HepG2 (cell line): ENCODE data around the gene ZNF620. TPM values are rescaled to one million over a fixed set of nuclear protein-coding genes. Genes with fewer than 3 reads are reported as not detected.

Source experiments
- ARID3A ChIP-seq: IDR thresholded peaks from 2 replicates; pipeline ENCODE4 v1.6.1; 2012; ENCODE audit warnings: low read depth, low read length, improper control_type of control experiment
- BCL6 ChIP-seq: IDR thresholded peaks from 2 replicates; pipeline ENCODE4 v1.6.1; 2016; ENCODE audit warnings: missing genetic modification reagents, missing compliant biosample characterization
- ELF3 ChIP-seq: IDR thresholded peaks from 2 replicates; pipeline ENCODE4 v1.6.1; 2016; ENCODE audit warnings: missing genetic modification reagents, missing compliant biosample characterization
- FOXO1 ChIP-seq: sonication (generic); formaldehyde crosslinking; IDR thresholded peaks from 2 replicates; pipeline ENCODE4 v1.4.0; 2020; ENCODE audit warnings: missing genetic modification reagents
- SMC3 ChIP-seq: IDR thresholded peaks from 2 replicates; pipeline ENCODE4 v1.6.1; 2011; ENCODE audit warnings: low read length, improper control_type of control experiment
- SP5 ChIP-seq: IDR thresholded peaks from 2 replicates; pipeline ENCODE4 v1.6.1; 2016; ENCODE audit warnings: low read depth, borderline replicate concordance
- ZNF367 ChIP-seq: sonication (generic); formaldehyde crosslinking; IDR thresholded peaks from 2 replicates; pipeline ENCODE4 v1.4.0; 2020; ENCODE audit warnings: missing genetic modification reagents, borderline replicate concordance
- ZNF761 ChIP-seq: sonication (generic); formaldehyde crosslinking; conservative IDR thresholded peaks from 2 replicates; pipeline ENCODE4 v1.4.0; 2020; ENCODE audit warnings: mild to moderate bottlenecking, missing genetic modification reagents
- polyA plus RNA-seq, 8 experiments: library from polyadenylated mRNA; depleted of rRNA in 3 of 8; stranded (reverse) in 7 of 8; unstranded in 1 of 8; fragments of >200 nt; fragmentation: Illumina TruSeq in 4 of 8; extraction: Trizol in 4 of 8; gene quantifications; 2 replicates each; pipeline versions ENCODE4 v1.2.1 to v1.2.3, GENCODE V29; 2011 to 2016; ENCODE audit warnings: low read depth in 4 of 8, missing spikeins in 1 of 8, mixed read lengths in 1 of 8; ENCODE audit not compliant: insufficient read depth in 1 of 8
- total RNA-seq, 5 experiments: library from RNA; depleted of rRNA; stranded (reverse); fragments of >200 nt; fragmentation: Illumina TruSeq; extraction: Trizol; gene quantifications; 2 replicates each; pipeline ENCODE4 v1.2.3, GENCODE V29; 2016; ENCODE audit warnings: low read depth in 1 of 5
- TF ChIP-seq, protein P1 (sequence below), 2 experiments: sonication (generic) in 1 of 2; formaldehyde crosslinking in 1 of 2; IDR thresholded peaks; 2 replicates each; pipeline versions ENCODE4 v1.6.1 to v1.9.0; 2014 to 2022; ENCODE audit warnings: antibody characterized with exemption in 1 of 2, borderline replicate concordance in 1 of 2, inconsistent platforms in 1 of 2, low read depth in 1 of 2, missing genetic modification reagents in 1 of 2
- TF ChIP-seq, protein P2 (sequence below): IDR thresholded peaks from 2 replicates; pipeline ENCODE4 v1.6.1; 2016; ENCODE audit warnings: mild to moderate bottlenecking
- TF ChIP-seq, protein P3 (sequence below), 2 experiments: fragments of 450-650 bp in 1 of 2; sonication (generic) in 1 of 2; formaldehyde crosslinking; IDR thresholded peaks; 2 replicates each; pipeline versions ENCODE4 v1.5.0 to v1.8.0; 2020 to 2022; ENCODE audit warnings: mild to moderate bottlenecking in 1 of 2, missing genetic modification reagents in 1 of 2
- TF ChIP-seq, protein P4 (sequence below): sonication (generic); formaldehyde crosslinking; IDR thresholded peaks from 2 replicates; pipeline ENCODE4 v1.4.0; 2020; ENCODE audit warnings: missing genetic modification reagents

ZNF620 gene
- total and polyA plus RNA-seq, 2 of the 13 experiments (the other 11 are each of a cell fraction or from before 2014, with no cell fraction given): 2.3 to 12.2 TPM

- no peak for TF ChIP-seq ZNF761 (CRISPR knock-in tag)
- no peak for TF ChIP-seq SMC3
- peak; percentile 62; the same call in 1 of the 2 replicates for TF ChIP-seq BCL6 (CRISPR knock-in tag)
- TF ChIP-seq, protein P1, sequence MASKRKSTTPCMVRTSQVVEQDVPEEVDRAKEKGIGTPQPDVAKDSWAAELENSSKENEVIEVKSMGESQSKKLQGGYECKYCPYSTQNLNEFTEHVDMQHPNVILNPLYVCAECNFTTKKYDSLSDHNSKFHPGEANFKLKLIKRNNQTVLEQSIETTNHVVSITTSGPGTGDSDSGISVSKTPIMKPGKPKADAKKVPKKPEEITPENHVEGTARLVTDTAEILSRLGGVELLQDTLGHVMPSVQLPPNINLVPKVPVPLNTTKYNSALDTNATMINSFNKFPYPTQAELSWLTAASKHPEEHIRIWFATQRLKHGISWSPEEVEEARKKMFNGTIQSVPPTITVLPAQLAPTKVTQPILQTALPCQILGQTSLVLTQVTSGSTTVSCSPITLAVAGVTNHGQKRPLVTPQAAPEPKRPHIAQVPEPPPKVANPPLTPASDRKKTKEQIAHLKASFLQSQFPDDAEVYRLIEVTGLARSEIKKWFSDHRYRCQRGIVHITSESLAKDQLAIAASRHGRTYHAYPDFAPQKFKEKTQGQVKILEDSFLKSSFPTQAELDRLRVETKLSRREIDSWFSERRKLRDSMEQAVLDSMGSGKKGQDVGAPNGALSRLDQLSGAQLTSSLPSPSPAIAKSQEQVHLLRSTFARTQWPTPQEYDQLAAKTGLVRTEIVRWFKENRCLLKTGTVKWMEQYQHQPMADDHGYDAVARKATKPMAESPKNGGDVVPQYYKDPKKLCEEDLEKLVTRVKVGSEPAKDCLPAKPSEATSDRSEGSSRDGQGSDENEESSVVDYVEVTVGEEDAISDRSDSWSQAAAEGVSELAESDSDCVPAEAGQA (IDR thresholded peaks at IDR 0.05; ENCODE audit: low read depth): no peak
- TF ChIP-seq, protein P1 (CRISPR knock-in tag; IDR thresholded peaks at IDR 0.05; ENCODE audit: borderline replicate concordance): no peak
- TF ChIP-seq ZNF367 (CRISPR knock-in tag): no peak; the same call in 1 of the 2 replicates
- peak; percentile 58; the same call in 1 of the 2 replicates for TF ChIP-seq FOXO1
- TF ChIP-seq SP5 (CRISPR knock-in tag): peak; percentile 66; the same call in 1 of the 2 replicates
- peak; percentile 76 for TF ChIP-seq ELF3 (CRISPR knock-in tag)
- TF ChIP-seq, protein P2, sequence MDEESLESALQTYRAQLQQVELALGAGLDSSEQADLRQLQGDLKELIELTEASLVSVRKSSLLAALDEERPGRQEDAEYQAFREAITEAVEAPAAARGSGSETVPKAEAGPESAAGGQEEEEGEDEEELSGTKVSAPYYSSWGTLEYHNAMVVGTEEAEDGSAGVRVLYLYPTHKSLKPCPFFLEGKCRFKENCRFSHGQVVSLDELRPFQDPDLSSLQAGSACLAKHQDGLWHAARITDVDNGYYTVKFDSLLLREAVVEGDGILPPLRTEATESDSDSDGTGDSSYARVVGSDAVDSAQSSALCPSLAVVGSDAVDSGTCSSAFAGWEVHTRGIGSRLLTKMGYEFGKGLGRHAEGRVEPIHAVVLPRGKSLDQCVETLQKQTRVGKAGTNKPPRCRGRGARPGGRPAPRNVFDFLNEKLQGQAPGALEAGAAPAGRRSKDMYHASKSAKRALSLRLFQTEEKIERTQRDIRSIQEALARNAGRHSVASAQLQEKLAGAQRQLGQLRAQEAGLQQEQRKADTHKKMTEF (CRISPR knock-in tag): peak; percentile 94
- TF ChIP-seq, protein P3, sequence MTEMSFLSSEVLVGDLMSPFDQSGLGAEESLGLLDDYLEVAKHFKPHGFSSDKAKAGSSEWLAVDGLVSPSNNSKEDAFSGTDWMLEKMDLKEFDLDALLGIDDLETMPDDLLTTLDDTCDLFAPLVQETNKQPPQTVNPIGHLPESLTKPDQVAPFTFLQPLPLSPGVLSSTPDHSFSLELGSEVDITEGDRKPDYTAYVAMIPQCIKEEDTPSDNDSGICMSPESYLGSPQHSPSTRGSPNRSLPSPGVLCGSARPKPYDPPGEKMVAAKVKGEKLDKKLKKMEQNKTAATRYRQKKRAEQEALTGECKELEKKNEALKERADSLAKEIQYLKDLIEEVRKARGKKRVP (CRISPR knock-in tag; IDR thresholded peaks at IDR 0.05): 0 out of 4 replicates have a peak, but pooled peaks of 1 of the 2 experiments have one; percentile 46
- TF ChIP-seq ARID3A: no peak
- TF ChIP-seq, protein P4, sequence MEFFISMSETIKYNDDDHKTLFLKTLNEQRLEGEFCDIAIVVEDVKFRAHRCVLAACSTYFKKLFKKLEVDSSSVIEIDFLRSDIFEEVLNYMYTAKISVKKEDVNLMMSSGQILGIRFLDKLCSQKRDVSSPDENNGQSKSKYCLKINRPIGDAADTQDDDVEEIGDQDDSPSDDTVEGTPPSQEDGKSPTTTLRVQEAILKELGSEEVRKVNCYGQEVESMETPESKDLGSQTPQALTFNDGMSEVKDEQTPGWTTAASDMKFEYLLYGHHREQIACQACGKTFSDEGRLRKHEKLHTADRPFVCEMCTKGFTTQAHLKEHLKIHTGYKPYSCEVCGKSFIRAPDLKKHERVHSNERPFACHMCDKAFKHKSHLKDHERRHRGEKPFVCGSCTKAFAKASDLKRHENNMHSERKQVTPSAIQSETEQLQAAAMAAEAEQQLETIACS: no peak
Measured at GRCh38 chr3:40524568-40525285, 18.9 kb downstream of the ZNF620 start, which contains the start of gene ZNF621 (continued).
